GM12878 (cell line): Measurements from ENCODE around the gene TANK. TPM values are rescaled to one million over a fixed set of nuclear protein-coding genes. Genes with fewer than 3 reads are reported as not detected.

Experiments used
- ATF2 ChIP-seq: IDR thresholded peaks from 2 replicates; pipeline ENCODE4 v1.6.1; 2012; ENCODE audit warnings: low read length, inconsistent platforms
- BACH1 ChIP-seq: fragments of 450-650 bp; IDR thresholded peaks from 2 replicates; pipeline ENCODE4 v1.6.1; 2017; ENCODE audit warnings: mild to moderate bottlenecking, borderline replicate concordance
- DPF2 ChIP-seq: fragments of 450-650 bp; IDR thresholded peaks from 2 replicates; pipeline ENCODE4 v1.6.1; 2017; ENCODE audit warnings: mild to moderate bottlenecking
- EGR1 ChIP-seq, 2 experiments: IDR thresholded peaks; 1 replicate in 1 of 2; 2 replicates in 1 of 2; pipeline ENCODE4 v1.6.1; 2011 to 2012; ENCODE audit warnings: low read depth in 2 of 2, low read length in 2 of 2, borderline replicate concordance in 1 of 2, mild to moderate bottlenecking in 1 of 2, moderate library complexity in 1 of 2
- ETV6 ChIP-seq, 2 experiments: fragments of 450-650 bp in 1 of 2; IDR thresholded peaks in 1 of 2; conservative IDR thresholded peaks in 1 of 2; 2 replicates each; pipeline ENCODE4 v1.6.1; 2014; ENCODE audit warnings: antibody characterized with exemption in 1 of 2, borderline replicate concordance in 1 of 2, low read depth in 1 of 2, mild to moderate bottlenecking in 1 of 2, moderate library complexity in 1 of 2
- FOXM1 ChIP-seq: IDR thresholded peaks from 2 replicates; pipeline ENCODE4 v1.6.1; 2012; ENCODE audit warnings: low read depth, mild to moderate bottlenecking, inconsistent platforms, low read length, moderate library complexity
- GATAD2B ChIP-seq: fragments of 450-650 bp; conservative IDR thresholded peaks from 2 replicates; pipeline ENCODE4 v1.6.1; 2017; ENCODE audit warnings: low read depth, mild to moderate bottlenecking, moderate library complexity
- HSF1 ChIP-seq: fragments of 150-350 bp; IDR thresholded peaks from 2 replicates; pipeline ENCODE4 v1.6.1; 2014; ENCODE audit warnings: mild to moderate bottlenecking, low read depth, low read length
- IKZF2 ChIP-seq, 2 experiments: fragments of 450-650 bp; IDR thresholded peaks; 2 replicates each; pipeline ENCODE4 v1.6.1; 2017; ENCODE audit warnings: mild to moderate bottlenecking in 2 of 2, moderate library complexity in 2 of 2
- MXI1 ChIP-seq: fragments of 150-350 bp; IDR thresholded peaks from 2 replicates; pipeline ENCODE4 v1.6.1; 2011; ENCODE audit warnings: low read depth, mild to moderate bottlenecking, inconsistent platforms, low read length, improper control_type of control experiment
- MYB ChIP-seq: fragments of 150-350 bp; IDR thresholded peaks from 2 replicates; pipeline ENCODE4 v1.6.1; 2014; ENCODE audit warnings: mild to moderate bottlenecking, low read depth, low read length, borderline replicate concordance
- MYC ChIP-seq: IDR thresholded peaks from 2 replicates; pipeline ENCODE4 v1.6.1; 2011; ENCODE audit warnings: mild to moderate bottlenecking, low read length, moderate library complexity, inconsistent platforms; ENCODE audit not compliant: insufficient read depth, insufficient replicate concordance, insufficient read length, severe bottlenecking
- NR2C2 ChIP-seq: IDR thresholded peaks from 2 replicates; pipeline ENCODE4 v1.6.1; 2011; ENCODE audit warnings: borderline replicate concordance, low read depth; ENCODE audit not compliant: control insufficient read depth, insufficient read length
- POLR2AphosphoS2 ChIP-seq: IDR thresholded peaks from 2 replicates; pipeline ENCODE4 v1.6.1; 2011; ENCODE audit warnings: low read depth, mild to moderate bottlenecking, low read length, improper control_type of control experiment, moderate library complexity
- TARDBP ChIP-seq: IDR thresholded peaks from 2 replicates; pipeline ENCODE4 v1.6.1; 2016; ENCODE audit warnings: borderline replicate concordance
- WRNIP1 ChIP-seq: IDR thresholded peaks from 2 replicates; pipeline ENCODE4 v1.6.1; 2011; ENCODE audit warnings: low read depth, low read length, improper control_type of control experiment, borderline replicate concordance
- polyA plus RNA-seq, 11 experiments: library from polyadenylated mRNA; depleted of rRNA in 4 of 11; unstranded in 6 of 11; stranded (reverse) in 5 of 11; fragments of >200 nt; fragmentation: Nextera tagmentation in 4 of 11; fragmentation: Illumina TruSeq in 1 of 11; extraction: Ambion mirVana in 4 of 11; extraction: Trizol in 1 of 11; gene quantifications; 1 replicate in 1 of 11; 2 replicates in 10 of 11; pipeline versions ENCODE4 v1.2.1 to v1.2.3, GENCODE V29; 2011 to 2016; ENCODE audit warnings: inconsistent platforms in 2 of 11, missing spikeins in 2 of 11, low read depth in 1 of 11
- total RNA-seq, 4 experiments: library from RNA; depleted of rRNA in 3 of 4; stranded (reverse); fragments of >200 nt in 3 of 4; fragmentation: Illumina TruSeq in 1 of 4; extraction: Trizol in 1 of 4; gene quantifications; 2 replicates each; pipeline versions ENCODE4 v1.2.1 to v1.2.3, GENCODE V29; 2013 to 2021
- TF ChIP-seq, protein P1 (sequence below): fragments of 450-650 bp; conservative IDR thresholded peaks from 2 replicates; pipeline ENCODE4 v1.6.1; 2017; ENCODE audit warnings: mild to moderate bottlenecking, moderate library complexity
- TF ChIP-seq, protein P2 (sequence below), 3 experiments: IDR thresholded peaks in 2 of 3; conservative IDR thresholded peaks in 1 of 3; 2 replicates each; pipeline ENCODE4 v1.5.1; 2011; ENCODE audit warnings: low read depth in 3 of 3, low read length in 3 of 3, mild to moderate bottlenecking in 3 of 3, control low read depth in 2 of 3, moderate library complexity in 2 of 3, inconsistent platforms in 1 of 3, mixed read lengths in 1 of 3; ENCODE audit not compliant: control insufficient read depth in 2 of 3, insufficient read depth in 1 of 3; ENCODE audit errors: extremely low read depth in 1 of 3
- TF ChIP-seq, protein P3 (sequence below): fragments of 450-650 bp; IDR thresholded peaks from 2 replicates; pipeline ENCODE4 v1.6.1; 2017; ENCODE audit warnings: borderline replicate concordance

Gene TANK
- total and polyA plus RNA-seq, 10 of the 15 experiments (the other 5 are each of a cell fraction or from before 2014, with no cell fraction given): 48.6 to 127 (median 103) TPM

DNA sequence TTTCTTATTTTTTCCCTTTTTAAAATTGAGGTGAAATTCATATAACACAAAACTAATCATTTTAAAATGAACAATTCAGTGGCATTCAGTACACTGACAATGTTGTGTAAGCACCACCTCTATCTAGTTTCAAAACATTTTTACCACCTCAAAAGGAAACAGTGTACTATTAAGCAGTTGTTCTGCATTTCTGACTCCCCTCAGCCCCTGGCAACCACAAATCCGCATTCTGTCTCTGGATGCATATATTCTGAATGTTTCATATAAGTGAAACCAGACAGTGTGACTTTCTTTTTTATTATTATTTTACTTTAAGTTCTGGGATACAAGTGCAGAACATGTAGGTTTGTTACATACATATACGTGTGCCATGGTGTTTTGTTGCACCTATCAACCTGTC lies 19.2 kb upstream of the TANK start (continued):
- TF ChIP-seq MYC (no peak), POLR2AphosphoS2 (no peak), ATF2 (no peak), DPF2 (no peak), GATAD2B (no peak), WRNIP1 (no peak), BACH1 (no peak), NR2C2 (no peak), MYB (no peak), ETV6 (conservative IDR thresholded peaks at IDR 0.05 in 1 of 2, IDR thresholded peaks at IDR 0.05 in 1 of 2; ENCODE audit: borderline replicate concordance in 1 of 2, low read depth in 1 of 2) (no peak), IKZF2 (IDR thresholded peaks at IDR 0.05) (peak in 1 of 2 experiments; percentile 29; a peak in 1 of 4 replicates), HSF1 (no peak), TARDBP (no peak), EGR1 (IDR thresholded peaks at IDR 0.05; ENCODE audit: borderline replicate concordance in 1 of 2, low read depth in 2 of 2, low read length in 2 of 2) (no peak), FOXM1 (no peak), MXI1 (no peak)
- TF ChIP-seq, protein P1, sequence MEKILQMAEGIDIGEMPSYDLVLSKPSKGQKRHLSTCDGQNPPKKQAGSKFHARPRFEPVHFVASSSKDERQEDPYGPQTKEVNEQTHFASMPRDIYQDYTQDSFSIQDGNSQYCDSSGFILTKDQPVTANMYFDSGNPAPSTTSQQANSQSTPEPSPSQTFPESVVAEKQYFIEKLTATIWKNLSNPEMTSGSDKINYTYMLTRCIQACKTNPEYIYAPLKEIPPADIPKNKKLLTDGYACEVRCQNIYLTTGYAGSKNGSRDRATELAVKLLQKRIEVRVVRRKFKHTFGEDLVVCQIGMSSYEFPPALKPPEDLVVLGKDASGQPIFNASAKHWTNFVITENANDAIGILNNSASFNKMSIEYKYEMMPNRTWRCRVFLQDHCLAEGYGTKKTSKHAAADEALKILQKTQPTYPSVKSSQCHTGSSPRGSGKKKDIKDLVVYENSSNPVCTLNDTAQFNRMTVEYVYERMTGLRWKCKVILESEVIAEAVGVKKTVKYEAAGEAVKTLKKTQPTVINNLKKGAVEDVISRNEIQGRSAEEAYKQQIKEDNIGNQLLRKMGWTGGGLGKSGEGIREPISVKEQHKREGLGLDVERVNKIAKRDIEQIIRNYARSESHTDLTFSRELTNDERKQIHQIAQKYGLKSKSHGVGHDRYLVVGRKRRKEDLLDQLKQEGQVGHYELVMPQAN: 0 out of 2 replicates have a peak, but pooled peaks have one; percentile 25
- TF ChIP-seq, protein P2, sequence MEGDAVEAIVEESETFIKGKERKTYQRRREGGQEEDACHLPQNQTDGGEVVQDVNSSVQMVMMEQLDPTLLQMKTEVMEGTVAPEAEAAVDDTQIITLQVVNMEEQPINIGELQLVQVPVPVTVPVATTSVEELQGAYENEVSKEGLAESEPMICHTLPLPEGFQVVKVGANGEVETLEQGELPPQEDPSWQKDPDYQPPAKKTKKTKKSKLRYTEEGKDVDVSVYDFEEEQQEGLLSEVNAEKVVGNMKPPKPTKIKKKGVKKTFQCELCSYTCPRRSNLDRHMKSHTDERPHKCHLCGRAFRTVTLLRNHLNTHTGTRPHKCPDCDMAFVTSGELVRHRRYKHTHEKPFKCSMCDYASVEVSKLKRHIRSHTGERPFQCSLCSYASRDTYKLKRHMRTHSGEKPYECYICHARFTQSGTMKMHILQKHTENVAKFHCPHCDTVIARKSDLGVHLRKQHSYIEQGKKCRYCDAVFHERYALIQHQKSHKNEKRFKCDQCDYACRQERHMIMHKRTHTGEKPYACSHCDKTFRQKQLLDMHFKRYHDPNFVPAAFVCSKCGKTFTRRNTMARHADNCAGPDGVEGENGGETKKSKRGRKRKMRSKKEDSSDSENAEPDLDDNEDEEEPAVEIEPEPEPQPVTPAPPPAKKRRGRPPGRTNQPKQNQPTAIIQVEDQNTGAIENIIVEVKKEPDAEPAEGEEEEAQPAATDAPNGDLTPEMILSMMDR (IDR thresholded peaks at IDR 0.05 in 2 of 3, conservative IDR thresholded peaks at IDR 0.05 in 1 of 3; ENCODE audit: control insufficient read depth in 2 of 3, extremely low read depth in 1 of 3, insufficient read depth in 1 of 3, low read depth in 3 of 3, low read length in 3 of 3): no peak
- TF ChIP-seq, protein P3, sequence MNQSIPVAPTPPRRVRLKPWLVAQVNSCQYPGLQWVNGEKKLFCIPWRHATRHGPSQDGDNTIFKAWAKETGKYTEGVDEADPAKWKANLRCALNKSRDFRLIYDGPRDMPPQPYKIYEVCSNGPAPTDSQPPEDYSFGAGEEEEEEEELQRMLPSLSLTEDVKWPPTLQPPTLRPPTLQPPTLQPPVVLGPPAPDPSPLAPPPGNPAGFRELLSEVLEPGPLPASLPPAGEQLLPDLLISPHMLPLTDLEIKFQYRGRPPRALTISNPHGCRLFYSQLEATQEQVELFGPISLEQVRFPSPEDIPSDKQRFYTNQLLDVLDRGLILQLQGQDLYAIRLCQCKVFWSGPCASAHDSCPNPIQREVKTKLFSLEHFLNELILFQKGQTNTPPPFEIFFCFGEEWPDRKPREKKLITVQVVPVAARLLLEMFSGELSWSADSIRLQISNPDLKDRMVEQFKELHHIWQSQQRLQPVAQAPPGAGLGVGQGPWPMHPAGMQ: no peak
